Esophagus squamous epithelium (tissue), 4 donors: ENCODE data around the gene SMNDC1.

Experiments
- CTCF ChIP-seq, 6 experiments: fragments of 450-650 bp in 4 of 6; fragments of 200-600 bp in 2 of 6; sonication (generic) in 2 of 6; IDR thresholded peaks; one replicate each; pipeline ENCODE4 v1.5.1; 2016 to 2019; ENCODE audit warnings: antibody characterized with exemption in 6 of 6, mild to moderate bottlenecking in 4 of 6, moderate library complexity in 4 of 6
- POLR2A ChIP-seq, 4 donors: fragments of 450-650 bp; IDR thresholded peaks; one replicate each; pipeline ENCODE4 v1.6.1; 2017; ENCODE audit warnings: antibody characterized with exemption in 4 of 4, mild to moderate bottlenecking in 4 of 4, moderate library complexity in 3 of 4

- TF ChIP-seq POLR2A (IDR thresholded peaks at IDR 0.05) (no peak), CTCF (IDR thresholded peaks at IDR 0.05) (no peak)
Observed at GRCh38 chr10:110327262-110327914, 22.7 kb upstream of the SMNDC1 start.
